22Rv1 (cell line): ENCODE measurements around the gene RAP1GAP.

Experiments
- H3K27ac ChIP-seq: fragments of 450-650 bp; 2 replicates; pipeline ENCODE4 v1.5.1; 2017
- CTCF ChIP-seq: fragments of 450-650 bp; IDR thresholded peaks from 2 replicates; pipeline ENCODE4 v1.5.1; 2017; ENCODE audit warnings: mild to moderate bottlenecking
- ZFX ChIP-seq: fragments of 450-650 bp; IDR thresholded peaks from 2 replicates; pipeline ENCODE4 v1.6.1; 2017; ENCODE audit warnings: antibody characterized with exemption, borderline replicate concordance

The RAP1GAP gene

GRCh38 chr1:21550097-21550496 lies 119.1 kb downstream of the RAP1GAP start:
- H3K27ac ChIP-seq = peak overlapping the region; percentile 90
- TF ChIP-seq CTCF (no peak), ZFX (no peak)

- TF ChIP-seq CTCF (no peak), ZFX (no peak)
- no peak overlapping the region for H3K27ac ChIP-seq
Observed at GRCh38 chr1:21547876-21548275, 121.3 kb downstream of the RAP1GAP start.
